HG03342 (cell line): ENCODE measurements around the gene ITGA8.
"Not testable (repeated sequence)": the region's sequence is repeated elsewhere in the genome, so short reads cannot be mapped to it uniquely, and the experiment has no call there.

ENCODE experiments used
- ATAC-seq: cut with Tn5 transposase; IDR thresholded peaks from one replicate; pipeline ENCODE4 v1.9.1; 2021; ENCODE audit warnings: mild to moderate bottlenecking, moderate library complexity; ENCODE audit not compliant: unreplicated experiment

Gene ITGA8

DNA sequence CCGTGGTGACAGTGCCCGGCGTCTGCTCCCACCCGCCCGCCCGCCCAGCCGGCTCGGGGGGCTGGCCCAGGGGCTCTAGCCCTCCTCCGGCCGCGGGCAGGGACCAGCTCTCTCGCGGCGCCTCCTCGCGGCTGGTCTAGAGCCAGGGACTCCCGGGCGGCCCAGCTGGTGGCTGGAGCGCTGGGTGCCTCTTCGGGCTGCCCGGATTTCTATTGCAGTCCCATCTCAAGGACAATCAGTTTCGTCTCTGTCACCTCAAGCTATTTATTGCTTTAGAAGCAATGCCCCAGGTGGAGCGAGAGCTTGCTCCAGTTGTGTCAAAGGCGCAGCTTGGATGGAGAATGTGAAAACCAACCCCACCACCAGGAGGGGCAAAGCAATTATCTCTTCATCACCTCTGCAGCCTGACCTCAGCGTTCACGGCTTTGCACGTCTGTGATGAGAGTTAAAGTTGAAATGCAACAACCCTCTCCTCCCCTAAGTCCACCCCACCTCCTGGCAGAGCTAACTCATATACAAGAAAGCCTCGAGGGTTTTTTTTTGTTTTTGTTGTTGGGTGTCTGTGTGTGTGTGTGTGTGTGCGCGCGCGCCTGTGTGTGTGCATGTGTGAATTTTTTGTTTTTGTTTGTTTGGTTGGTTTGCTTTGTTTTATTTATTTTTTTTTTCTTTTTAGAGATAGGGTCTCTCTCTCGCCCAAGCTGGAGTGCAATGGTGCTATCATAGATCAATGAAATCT, at the start of gene ITGA8:
TSS of gene ITGA8 (minus strand) at position 24 of the 736 bp plus-strand sequence. CDS start 151 bp downstream, outside the sequence.
- ATAC-seq = no peak

DNA sequence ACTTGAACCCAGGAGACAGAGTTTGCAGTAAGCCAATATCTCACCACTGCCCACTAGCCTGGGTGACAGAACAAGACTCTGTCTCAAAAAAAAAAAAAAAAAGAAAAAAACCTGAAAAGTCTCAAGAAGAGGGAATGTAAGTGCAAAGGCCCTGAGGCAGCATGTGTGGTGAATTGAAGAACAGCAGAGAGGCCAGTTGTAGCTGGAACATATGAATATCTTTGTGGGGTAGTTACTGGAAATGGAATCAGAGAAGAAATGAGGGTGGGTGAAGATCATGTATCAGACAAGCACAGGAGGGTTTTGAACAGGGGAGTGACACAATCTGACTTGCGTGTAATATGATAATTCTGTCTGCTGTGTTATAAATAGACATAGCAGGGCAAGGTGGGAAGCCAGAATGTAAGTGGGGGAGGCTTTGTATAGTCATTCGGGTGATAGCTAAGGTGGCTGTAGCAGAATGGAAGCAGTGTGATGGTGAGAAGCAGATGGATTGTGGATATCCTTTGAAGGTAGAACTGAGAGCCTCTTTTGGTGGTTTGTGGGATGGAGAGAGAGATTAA, 45.3 kb upstream of the ITGA8 start:
- ATAC-seq = no peak

DNA sequence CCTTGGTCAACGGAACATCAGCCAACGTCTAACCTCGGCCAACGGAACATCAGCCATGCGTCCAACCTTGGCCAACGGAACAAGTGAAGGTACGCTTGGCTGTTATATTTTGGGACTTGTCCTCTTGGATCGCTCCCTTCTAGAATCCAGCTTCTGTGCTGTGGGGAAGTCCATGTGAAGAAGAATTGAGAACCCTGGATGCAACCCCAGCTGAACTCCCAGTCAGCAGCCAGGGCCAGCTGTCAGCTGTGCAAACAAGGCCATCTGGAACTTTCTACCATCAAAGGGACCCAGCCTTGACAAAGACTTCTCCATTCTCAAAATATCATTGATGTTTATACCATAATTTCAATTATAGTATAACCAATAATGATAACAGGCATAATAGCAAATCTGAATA, 43.3 kb upstream of the ITGA8 start:
- ATAC-seq = no peak

DNA sequence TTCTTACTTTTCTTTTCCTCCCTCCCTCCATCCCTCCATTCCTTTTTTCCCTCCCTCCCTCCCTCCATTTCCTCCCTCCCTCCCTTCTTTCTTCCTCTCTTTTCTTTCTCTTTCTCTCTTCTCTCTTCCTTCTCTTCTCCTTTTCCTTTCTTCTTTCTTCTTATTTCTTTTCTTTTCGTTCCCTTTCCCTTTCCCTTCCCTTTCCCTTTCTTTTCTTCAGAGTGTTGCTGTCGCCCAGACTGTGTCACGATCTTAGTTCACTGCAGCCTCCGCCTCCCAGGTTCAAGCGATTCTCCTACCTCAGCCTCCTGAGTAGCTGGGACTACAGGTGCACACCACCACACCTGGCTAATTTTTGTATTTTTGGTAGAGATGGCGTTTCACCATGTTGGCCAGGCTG, 42.5 kb upstream of the ITGA8 start:
- ATAC-seq = not testable (repeated sequence)

DNA sequence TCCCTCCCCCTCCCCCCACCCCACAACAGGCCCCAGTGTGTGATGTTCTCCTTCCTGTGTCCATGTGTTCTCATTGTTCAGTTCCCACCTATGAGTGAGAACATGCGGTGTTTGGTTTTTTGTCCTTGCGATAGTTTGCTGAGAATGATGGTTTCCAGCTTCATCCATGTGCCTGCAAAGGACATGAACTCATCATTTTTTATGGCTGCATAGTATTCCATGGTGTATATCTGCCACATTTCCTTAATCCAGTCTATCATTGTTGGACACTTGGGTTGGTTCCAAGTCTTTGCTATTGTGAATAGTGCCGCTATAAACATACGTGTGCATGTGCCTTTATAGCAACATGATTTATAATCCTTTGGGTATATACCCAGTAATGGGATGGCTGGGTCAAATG, 41.5 kb upstream of the ITGA8 start:
- ATAC-seq = not testable (repeated sequence)

DNA sequence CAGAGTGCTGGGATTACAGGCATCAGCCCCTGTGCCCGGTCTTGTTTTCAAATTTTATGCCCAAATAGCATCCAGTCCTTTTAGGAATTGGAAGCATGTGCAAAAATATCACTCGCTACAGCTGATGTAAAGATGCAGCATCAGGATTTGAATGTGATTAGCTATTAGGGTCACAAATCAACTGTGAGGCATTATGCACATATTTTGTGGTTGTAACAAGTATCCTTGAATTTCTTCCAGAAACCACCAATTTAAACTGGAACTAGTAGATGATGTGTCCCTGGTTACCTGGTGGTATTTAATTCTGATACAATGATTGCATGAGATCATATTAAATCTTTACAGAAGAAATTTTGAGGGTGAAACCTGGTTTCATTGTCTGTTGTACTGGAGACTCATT, 41.0 kb upstream of the ITGA8 start:
- ATAC-seq = no peak

DNA sequence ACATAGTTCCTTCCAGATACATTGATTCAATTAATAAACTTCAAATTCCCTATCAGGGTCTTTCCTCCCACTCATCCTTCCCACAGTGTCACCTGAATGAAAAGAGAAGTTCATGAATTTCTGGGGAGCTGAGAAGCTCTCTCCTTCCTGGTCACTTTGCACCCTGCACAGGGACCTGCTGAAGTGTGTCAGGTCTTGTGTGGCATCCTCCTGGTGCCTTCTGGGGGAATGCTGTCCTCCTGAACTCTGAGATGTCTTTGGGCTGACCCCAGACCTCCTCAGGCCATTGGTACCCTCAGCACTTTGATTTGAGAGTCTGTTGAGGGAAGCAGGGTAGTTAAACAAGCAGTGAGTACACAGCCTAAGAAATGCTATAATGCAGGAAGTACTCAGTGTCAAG, 39.5 kb upstream of the ITGA8 start:
- no peak for ATAC-seq

DNA sequence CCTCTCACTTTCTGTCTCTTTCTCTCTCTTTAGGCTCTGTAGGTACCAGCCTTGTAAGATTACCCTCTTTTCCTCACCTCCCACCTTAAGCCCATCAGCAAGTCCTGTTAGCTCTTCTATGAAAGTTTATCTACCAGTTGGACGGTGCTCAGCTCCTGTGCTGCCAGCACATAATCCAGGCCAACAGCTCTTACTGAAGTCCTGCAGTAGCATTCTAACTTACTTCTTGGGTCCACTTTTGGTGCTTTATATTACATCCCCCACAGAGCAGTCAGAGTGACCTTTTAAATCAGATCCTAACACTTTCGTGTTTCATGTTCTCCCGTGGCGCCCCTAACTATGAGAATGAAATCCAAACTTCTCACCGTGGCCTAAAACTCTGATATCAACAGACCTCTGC, 38.9 kb upstream of the ITGA8 start:
- no peak for ATAC-seq

DNA sequence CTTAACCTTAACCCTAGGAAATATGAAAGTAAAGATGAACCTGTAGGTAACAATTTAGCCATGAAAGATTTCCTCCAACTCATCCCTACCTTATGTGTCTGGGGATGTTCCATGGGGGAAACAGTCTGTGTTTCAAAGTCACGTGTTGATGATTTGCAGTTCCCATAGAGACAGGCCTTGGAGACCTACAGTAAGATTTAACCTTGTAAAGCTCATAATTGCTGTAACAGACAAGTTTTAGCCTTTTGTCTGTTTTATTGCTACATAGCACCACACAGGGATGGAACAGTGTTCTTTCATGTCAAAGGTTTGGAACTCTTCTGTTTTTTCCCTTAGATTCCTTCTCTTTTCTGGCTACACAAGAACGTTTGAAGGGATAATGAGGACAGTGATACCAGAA, 35.2 kb upstream of the ITGA8 start:
- ATAC-seq = no peak

DNA sequence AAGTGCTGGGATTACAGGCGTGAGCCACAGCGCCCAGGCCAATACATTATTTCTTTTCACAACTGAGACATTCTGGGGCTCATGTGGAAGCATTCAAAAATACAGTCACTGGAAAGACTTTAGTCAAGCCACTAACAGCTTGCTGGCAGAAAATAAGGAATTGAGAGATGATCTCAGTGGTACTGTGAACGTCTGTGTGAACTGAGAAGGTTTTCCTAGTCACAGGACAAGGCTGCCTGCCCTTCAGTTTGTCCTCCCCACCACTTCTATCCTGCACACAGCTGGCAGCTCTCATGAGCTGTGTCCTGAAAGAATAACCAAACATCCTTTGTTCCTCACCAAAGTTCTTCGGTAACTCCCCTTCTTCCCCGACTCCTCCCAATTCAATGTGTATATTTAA, 31.3 kb upstream of the ITGA8 start:
- no peak for ATAC-seq

DNA sequence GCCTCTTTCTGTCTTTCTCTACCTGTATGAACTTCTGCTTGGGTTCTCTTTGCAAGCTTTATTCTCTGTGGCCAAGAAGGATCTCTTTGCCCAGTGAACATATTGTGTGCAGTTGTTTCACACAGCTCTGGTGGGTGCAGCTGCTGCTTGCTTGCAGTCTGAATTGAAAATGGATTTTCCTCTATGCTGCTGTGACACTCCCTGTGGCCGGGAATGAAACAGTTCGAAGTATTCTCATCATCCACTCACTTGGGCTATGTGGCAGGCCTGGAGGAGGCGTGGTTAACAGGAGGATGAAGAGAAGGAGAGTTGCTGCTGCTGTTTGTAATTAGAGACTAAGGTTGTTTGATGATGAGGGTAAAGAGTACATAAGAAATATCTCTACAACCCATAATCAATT, 28.4 kb upstream of the ITGA8 start:
- no peak for ATAC-seq

DNA sequence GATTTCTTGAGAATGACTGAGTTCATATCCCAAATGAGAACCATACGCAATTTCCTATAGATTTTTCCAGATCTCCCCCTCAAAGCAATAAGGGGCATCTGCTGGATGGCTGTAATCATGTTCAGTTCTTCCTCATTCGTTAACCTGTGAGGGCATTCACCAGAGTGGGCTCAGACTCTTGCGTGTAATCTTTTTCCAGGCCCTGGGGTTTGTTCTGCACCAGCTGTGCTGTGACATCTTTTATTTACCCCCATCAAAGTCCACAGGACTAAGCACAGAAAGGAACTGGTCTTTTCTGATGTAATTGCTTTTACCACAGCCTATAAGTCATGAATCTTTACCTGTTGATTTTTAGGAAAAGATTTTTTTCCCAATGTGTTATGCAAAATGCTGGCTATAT, 27.9 kb upstream of the ITGA8 start:
- ATAC-seq = no peak

DNA sequence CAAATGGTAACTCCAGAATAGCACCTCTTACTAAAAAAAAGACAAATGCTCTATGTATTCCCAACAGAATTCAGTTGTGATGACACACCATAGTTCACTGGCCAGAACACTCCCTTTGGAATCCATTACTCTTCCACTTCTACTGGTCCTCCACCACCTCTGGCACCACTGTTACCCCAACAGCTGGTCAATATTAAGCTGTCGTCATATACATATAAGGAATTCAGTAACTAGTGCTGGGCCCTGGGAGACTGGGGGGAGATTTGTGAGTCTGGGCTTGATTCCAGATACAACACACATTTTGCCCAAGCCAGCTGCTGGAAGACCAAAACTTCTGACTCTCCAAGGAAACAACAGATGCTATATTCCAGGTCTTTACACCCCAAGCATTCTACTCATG, 26.0 kb upstream of the ITGA8 start:
- no peak for ATAC-seq

DNA sequence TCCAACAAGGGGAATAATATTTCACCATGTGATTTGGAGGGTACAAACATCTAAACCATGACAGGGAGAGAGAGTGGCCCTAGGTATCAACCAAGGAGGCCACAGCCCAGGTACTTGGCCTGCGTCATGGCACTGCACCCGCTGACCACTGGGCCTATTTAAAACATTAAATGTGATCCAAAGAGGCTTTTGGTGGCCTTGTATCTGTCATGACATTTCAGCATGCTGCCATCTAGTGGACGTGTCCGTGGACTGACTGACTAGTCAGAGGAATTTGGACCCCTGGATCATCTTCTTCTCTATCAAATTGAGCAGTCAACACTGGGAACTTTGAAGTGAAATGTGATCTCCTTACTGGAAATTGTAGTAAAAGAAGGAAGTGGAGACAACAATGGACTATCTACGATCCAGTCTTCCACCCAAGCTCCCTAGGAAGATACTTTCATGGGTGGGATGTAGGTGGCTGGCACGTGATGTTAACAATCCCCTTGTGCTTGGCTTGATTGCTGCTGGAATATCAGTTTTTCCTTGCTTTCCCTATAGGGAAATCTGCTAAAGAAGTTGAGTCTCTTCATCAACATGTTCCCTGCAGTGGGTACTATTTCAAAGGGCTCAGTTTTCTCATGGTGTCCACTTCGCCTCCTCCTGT, 24.6 kb upstream of the ITGA8 start:
- no peak for ATAC-seq

DNA sequence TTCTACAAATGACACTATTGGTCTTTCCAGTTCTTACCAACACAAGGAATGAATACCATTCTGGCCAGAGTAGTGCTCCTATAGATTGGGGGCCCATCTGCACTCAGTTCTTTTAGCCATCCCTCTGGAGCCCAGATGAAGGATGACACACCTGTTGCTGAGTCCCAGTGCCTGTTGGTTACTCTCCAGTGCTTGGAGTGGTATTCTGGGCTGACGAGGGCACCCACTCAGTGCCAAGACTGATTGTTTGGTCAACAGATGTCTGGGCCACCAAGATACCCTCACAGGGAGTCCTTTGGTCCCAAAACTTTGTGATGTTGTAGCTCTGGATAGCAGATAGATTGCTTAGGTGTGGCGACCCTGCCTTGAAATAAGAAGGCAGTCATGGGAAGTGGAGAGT, 23.7 kb upstream of the ITGA8 start:
- ATAC-seq = no peak

DNA sequence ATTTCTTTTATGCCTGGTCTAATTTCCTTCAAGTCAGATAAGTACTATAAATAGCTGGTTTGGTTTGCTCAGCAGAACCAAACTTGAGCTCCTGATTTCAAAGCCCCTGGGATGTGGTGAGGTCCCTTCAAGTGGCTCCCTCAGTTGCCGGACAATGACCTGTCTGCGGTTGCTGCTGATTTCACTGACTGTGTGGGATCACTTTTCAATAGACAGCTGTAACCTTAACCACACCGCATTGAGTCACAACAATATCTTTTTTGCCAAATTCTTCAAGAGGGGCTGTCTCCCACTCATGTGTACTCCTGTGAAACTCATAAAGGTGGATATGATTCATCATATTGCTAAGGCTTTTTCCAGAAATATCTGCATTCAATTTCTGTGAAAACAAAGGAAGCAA, 23.1 kb upstream of the ITGA8 start:
- no peak for ATAC-seq

DNA sequence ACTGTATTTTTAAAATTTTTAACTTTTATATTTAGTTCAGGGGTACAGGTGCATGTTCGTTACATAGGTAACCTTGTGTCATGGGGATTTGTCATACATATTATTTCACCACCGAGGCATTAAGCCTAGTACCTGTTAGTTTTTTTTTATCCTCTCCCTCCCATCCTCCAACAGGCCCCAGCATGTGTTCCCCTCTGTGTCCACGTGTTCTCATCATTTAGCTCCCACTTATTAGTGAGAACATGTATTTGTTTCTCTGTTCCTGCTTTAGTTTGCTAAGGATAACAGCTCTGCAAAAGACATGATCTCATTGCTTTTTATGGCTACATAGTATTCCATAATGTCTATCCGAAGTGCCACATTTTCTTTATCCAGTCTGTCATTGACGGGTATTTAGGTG, 22.4 kb upstream of the ITGA8 start:
- no peak for ATAC-seq

DNA sequence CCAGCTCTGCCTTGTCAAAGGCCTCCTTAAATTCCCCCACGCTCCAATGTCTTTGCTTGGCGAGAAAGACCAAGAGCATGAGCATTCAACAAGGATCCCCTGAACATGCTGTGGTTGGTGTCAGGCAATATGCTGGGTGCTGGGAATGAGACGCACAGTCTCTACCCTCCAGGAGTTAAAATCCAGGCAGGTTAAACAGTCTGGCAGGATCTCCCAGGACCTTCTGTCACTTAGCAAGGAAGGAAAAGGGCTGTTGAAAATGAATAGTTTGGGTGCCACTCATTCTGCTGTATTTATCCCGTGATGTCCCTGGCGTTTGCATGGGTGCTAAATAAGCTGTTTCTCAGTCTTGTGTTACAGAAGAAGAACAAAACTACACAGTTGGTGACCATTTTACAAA, 21.9 kb upstream of the ITGA8 start:
- no peak for ATAC-seq

DNA sequence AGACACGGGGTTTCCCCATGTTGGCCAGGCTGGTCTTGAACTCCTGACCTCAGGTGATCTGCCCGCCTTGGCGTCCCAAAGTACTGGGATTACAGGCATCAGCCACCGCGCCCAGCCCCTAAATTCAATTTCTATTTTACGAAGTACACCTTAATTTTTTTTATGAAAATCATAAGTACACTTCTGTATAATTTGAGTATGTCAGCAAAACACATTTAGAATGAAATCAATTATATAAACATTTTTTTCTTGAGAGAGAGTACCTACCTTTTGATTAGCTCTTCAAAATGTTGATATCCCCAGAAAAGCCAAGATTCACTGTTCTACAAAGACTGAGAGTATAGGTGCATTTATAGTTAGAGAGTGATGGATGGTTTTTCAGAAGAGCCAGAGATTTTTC, 20.5 kb upstream of the ITGA8 start:
- ATAC-seq = no peak

DNA sequence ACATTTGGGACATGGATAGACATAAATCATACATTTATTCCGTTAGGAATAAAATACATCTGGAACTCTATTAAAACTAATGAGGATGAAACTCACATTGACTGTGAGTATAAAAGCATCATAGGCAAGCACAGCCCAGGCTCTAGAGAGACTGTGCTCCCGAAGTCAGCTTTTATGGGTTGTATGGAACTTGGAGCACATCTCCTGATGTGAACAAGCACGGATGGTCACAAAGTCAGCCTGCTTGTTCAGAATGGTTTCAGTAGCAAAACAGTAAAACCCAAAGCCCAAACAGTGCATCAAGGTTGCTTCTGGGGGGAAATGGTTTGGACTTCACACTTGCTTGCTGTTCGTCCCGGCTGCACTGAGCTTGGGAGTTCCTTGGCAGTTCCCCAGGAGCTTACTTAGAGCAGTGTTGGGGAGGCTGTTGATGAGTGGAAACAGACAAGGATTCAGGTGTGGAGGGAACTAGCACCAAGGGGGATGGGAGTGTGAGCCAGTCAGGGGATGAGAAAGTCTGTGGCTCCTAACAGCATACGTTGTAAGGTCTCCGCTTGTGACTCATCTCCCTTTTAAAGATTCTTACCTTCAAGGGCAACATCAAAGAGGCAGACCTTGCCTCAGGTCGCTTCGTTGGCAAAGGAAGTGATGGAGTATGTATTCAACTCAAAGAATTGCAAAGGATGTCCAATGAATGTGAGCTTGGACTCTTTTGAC, 19.7 kb upstream of the ITGA8 start:
- ATAC-seq = no peak

DNA sequence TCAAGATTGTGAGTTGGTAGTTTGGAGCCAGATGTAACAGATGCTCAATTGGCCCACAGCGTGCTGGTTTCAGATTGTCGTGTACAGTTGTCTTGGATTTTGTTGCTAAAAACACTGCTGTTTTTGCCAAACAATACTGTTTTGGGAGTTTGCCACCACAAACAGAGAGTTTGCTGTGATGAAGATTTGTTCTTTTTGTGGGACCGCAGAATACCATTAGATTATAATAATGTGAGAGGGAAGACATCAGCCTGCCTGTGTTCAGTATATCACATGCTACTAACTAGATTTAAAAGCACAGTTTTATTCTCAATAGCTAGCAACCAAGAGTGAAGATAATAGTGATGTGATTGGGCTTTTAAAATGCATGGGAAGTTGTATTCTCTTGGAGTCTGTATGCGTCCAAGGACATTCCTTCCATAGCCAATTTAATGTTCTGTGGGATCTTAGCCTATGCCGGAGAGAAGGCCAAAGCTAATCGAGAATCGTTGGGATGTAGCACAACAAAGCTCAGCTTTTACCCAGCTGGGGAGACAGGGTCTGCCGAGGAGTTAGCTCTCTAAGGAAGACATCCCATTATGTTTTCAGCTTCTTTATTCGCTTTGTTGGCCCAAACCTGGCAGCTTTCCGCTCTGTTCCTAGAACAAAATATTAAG, 18.7 kb upstream of the ITGA8 start:
- ATAC-seq = no peak
